GM23248 (cell line): ENCODE measurements around the gene KCTD1. TPM values are rescaled to one million over a fixed set of nuclear protein-coding genes. Genes with fewer than 3 reads are reported as not detected.

Experiments used
- DNase-seq: peaks from one replicate; pipeline ENCODE4 v3.0.0-alpha.2; 2015
- H2AFZ ChIP-seq: fragments of 200-600 bp; sonication (generic); 2 replicates; pipeline ENCODE4 v1.6.1; 2016; ENCODE audit warnings: antibody characterized with exemption
- H3F3A ChIP-seq: fragments of 200-600 bp; sonication (generic); 2 replicates; pipeline ENCODE4 v1.6.1; 2016; ENCODE audit warnings: mild to moderate bottlenecking, antibody characterized with exemption, mixed run types; ENCODE audit not compliant: insufficient read depth
- H3K27ac ChIP-seq: fragments of 200-600 bp; sonication (generic); 2 replicates; pipeline ENCODE4 v1.5.1; 2016; ENCODE audit warnings: mild to moderate bottlenecking
- H3K27me3 ChIP-seq: fragments of 200-600 bp; sonication (generic); replicated peaks from 2 replicates; pipeline ENCODE4 v1.6.1; 2016; ENCODE audit warnings: mild to moderate bottlenecking; ENCODE audit not compliant: insufficient read depth
- H3K36me3 ChIP-seq: fragments of 200-600 bp; sonication (generic); 2 replicates; pipeline ENCODE4 v1.6.1; 2016; ENCODE audit warnings: low read depth, mild to moderate bottlenecking
- H3K4me1 ChIP-seq: fragments of 200-600 bp; sonication (generic); 2 replicates; pipeline ENCODE4 v1.6.1; 2016; ENCODE audit warnings: mild to moderate bottlenecking; ENCODE audit not compliant: insufficient read depth
- H3K4me2 ChIP-seq: fragments of 200-600 bp; sonication (generic); one replicate; pipeline ENCODE4 v1.6.1; 2016; ENCODE audit warnings: mild to moderate bottlenecking; ENCODE audit not compliant: unreplicated experiment
- H3K4me3 ChIP-seq: fragments of 200-600 bp; sonication (generic); 2 replicates; pipeline ENCODE4 v1.5.1; 2016; ENCODE audit warnings: mild to moderate bottlenecking
- H3K79me2 ChIP-seq: fragments of 200-600 bp; sonication (generic); 2 replicates; pipeline ENCODE4 v1.6.1; 2016; ENCODE audit warnings: mild to moderate bottlenecking; ENCODE audit not compliant: insufficient read depth
- H3K9ac ChIP-seq: fragments of 200-600 bp; sonication (generic); 2 replicates; pipeline ENCODE4 v1.6.1; 2016; ENCODE audit warnings: mild to moderate bottlenecking
- H3K9me2 ChIP-seq: fragments of 200-600 bp; sonication (generic); 2 replicates; pipeline ENCODE4 v1.6.1; 2016; ENCODE audit warnings: mixed run types, mild to moderate bottlenecking, moderate library complexity; ENCODE audit not compliant: insufficient read depth
- H3K9me3 ChIP-seq: fragments of 200-600 bp; sonication (generic); one replicate; pipeline ENCODE4 v1.6.1; 2017; ENCODE audit warnings: low read depth
- H4K20me1 ChIP-seq: fragments of 200-600 bp; sonication (generic); 2 replicates; pipeline ENCODE4 v1.6.0; 2016; ENCODE audit not compliant: insufficient read depth
- EZH2 ChIP-seq: fragments of 200-600 bp; sonication (generic); IDR thresholded peaks from 2 replicates; pipeline ENCODE4 v1.6.1; 2018; ENCODE audit warnings: antibody characterized with exemption, mild to moderate bottlenecking; ENCODE audit not compliant: insufficient read depth, poor library complexity, severe bottlenecking
- EZH2phosphoT487 ChIP-seq: fragments of 200-600 bp; sonication (generic); IDR thresholded peaks from 2 replicates; pipeline ENCODE4 v1.6.1; 2018; ENCODE audit warnings: antibody characterized with exemption, moderate library complexity, mild to moderate bottlenecking, low read depth; ENCODE audit not compliant: insufficient read depth
- WGBS, 2 experiments: methylation state at CpG; one replicate each; pipeline ENCODE4 v1.1.6; 2015 to 2017; ENCODE audit warnings: low lambda C conversion rate in 2 of 2, low coverage in 1 of 2; ENCODE audit errors: missing lambda C conversion rate in 2 of 2; 5-methylcytosine and 5-hydroxymethylcytosine counted together
- in situ Hi-C: fragments of 300-500 bp; cut with MboI; formaldehyde crosslinking; loops from 2 replicates; pipeline ENCODE4 v1.15.0; 2020
- polyA plus RNA-seq: library from polyadenylated mRNA; unstranded; fragments of >200 nt; fragmentation: Nextera tagmentation; extraction: Ambion mirVana; gene quantifications from 2 replicates; pipeline ENCODE4 v1.2.1, GENCODE V29; 2016
- total RNA-seq: library from RNA; depleted of rRNA; stranded (reverse); fragments of >200 nt; shearing (Covaris generic); gene quantifications from 2 replicates; pipeline ENCODE4 v1.2.3, GENCODE V29; 2014

KCTD1 gene
- total and polyA plus RNA-seq, 2 experiments from 2014 or later: 5.7 to 17.9 TPM

GRCh38 chr18:26546875-26547645, 1.3 kb downstream of the KCTD1 start:
- no peaks in the 10 kb centered on the region for H3K9me2 ChIP-seq
- H3K27me3 ChIP-seq: peaks cover 14% of the 10 kb centered on the region; the same call in 1 of the 2 replicates
- peaks cover 6% of the 10 kb centered on the region; the same call in 1 of the 2 replicates for H3F3A ChIP-seq
- H3K27ac ChIP-seq: no peak overlapping the region
- 0 out of 2 replicates have a peak, but pooled peaks cover 8% of the 10 kb centered on the region for H4K20me1 ChIP-seq
- no peaks in the 10 kb centered on the region for H3K9me3 ChIP-seq
- TF ChIP-seq EZH2phosphoT487 (no peak), EZH2 (no peak)
- peaks cover 42% of the 10 kb centered on the region for H3K79me2 ChIP-seq
- WGBS, 2 experiments: 75 to 84% methylated on average over 45 to 69 of the region's 69 CpGs
- H3K4me3 ChIP-seq: peak overlapping the region; percentile 92
- peaks cover 19% of the 10 kb centered on the region for H3K4me1 ChIP-seq
- peak overlapping the region; percentile 81 for H3K4me2 ChIP-seq
- in situ Hi-C loops: no loop called here
- no peak overlapping the region for H3K9ac ChIP-seq
- H3K36me3 ChIP-seq: no peaks in the 10 kb centered on the region
- H2AFZ ChIP-seq: no peak overlapping the region
- DNase-seq: no peak

GRCh38 chr18:26546170-26546874, 2.0 kb downstream of the KCTD1 start:
- Histone ChIP-seq H2AFZ (no peak overlapping the region), H3K27ac (no peak overlapping the region), H3K4me3 (peak overlapping the region; percentile 30), H3K79me2 (peaks cover 47% of the 10 kb centered on the region), H4K20me1 (0 out of 2 replicates have a peak, but pooled peaks cover 8% of the 10 kb centered on the region), H3K9ac (no peak overlapping the region), H3F3A (peaks cover 6% of the 10 kb centered on the region; the same call in 1 of the 2 replicates), H3K9me2 (no peaks in the 10 kb centered on the region), H3K4me2 (peak overlapping the region; percentile 33), H3K27me3 (peaks cover 9% of the 10 kb centered on the region; the same call in 1 of the 2 replicates), H3K36me3 (no peaks in the 10 kb centered on the region), H3K9me3 (no peaks in the 10 kb centered on the region), H3K4me1 (peaks cover 19% of the 10 kb centered on the region)
- WGBS, 2 experiments: 94 to 95% methylated on average over 16 of the region's 16 CpGs
- no peak for DNase-seq
- in situ Hi-C loops: no loop called here
- TF ChIP-seq EZH2 (no peak), EZH2phosphoT487 (no peak)

GRCh38 chr18:26545335-26546123, 2.8 kb downstream of the KCTD1 start:
- in situ Hi-C loops: no loop called here
- 56 to 60% methylated on average over 7 of the region's 7 CpGs for WGBS, 2 experiments
- DNase-seq: no peak
- Histone ChIP-seq H3K36me3 (no peaks in the 10 kb centered on the region), H3K27me3 (0 out of 2 replicates have a peak, but pooled peaks cover under 1% of the 10 kb centered on the region), H3K27ac (no peak overlapping the region), H3F3A (peaks cover 6% of the 10 kb centered on the region; the same call in 1 of the 2 replicates), H3K79me2 (peaks cover 55% of the 10 kb centered on the region), H3K9me3 (no peaks in the 10 kb centered on the region), H3K4me1 (peaks cover 23% of the 10 kb centered on the region), H3K4me3 (peak overlapping the region; percentile 30), H3K9ac (no peak overlapping the region), H3K4me2 (peak overlapping the region; percentile 33), H2AFZ (no peak overlapping the region), H4K20me1 (0 out of 2 replicates have a peak, but pooled peaks cover 8% of the 10 kb centered on the region), H3K9me2 (no peaks in the 10 kb centered on the region)
- TF ChIP-seq EZH2 (no peak), EZH2phosphoT487 (no peak)

DNA sequence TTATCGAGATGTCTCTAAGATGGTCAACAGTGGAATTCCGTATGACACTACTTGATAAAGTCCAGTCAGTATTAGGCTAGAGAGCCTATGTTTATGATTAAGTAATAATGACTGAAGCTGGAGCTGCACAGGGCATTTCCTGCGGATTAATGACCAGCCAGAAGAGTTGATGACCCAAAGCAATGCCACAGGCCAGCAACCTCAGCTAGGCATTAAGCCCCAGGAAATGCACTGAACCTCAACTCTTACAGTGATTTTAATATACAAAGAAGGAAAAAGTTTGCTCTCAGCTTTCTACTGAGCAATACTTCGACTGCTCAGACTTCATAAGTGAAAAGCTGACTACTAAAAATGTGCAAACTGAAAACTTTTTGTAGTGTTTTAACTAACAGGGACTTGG, 3.9 kb downstream of the KCTD1 start:
- WGBS, 2 experiments: 69% methylated on average over 4 of the region's 4 CpGs
- Histone ChIP-seq H2AFZ (no peak overlapping the region), H3K4me1 (peaks cover 32% of the 10 kb centered on the region), H3K79me2 (peaks cover 62% of the 10 kb centered on the region), H3F3A (peaks cover 11% of the 10 kb centered on the region; the same call in 1 of the 2 replicates), H3K9me3 (no peaks in the 10 kb centered on the region), H3K4me3 (0 out of 2 replicates have a peak overlapping the region, but pooled peaks have one; percentile 30), H3K9ac (no peak overlapping the region), H3K27me3 (no peaks in the 10 kb centered on the region), H3K4me2 (peak overlapping the region; percentile 30), H3K36me3 (no peaks in the 10 kb centered on the region), H3K27ac (no peak overlapping the region), H3K9me2 (no peaks in the 10 kb centered on the region), H4K20me1 (0 out of 2 replicates have a peak, but pooled peaks cover 8% of the 10 kb centered on the region)
- no peak for DNase-seq
- in situ Hi-C loops: no loop called here
- TF ChIP-seq EZH2phosphoT487 (no peak), EZH2 (no peak)
